PC-3 (cell line): Measurements from ENCODE around the gene PIAS1.

Experiments
- CTCF ChIP-seq: fragments of 300-600 bp; sonication (generic); conservative IDR thresholded peaks from 2 replicates; pipeline ENCODE4 v1.5.1; 2017; ENCODE audit warnings: antibody characterized with exemption, low read depth, mild to moderate bottlenecking, low read length
- EZH2 ChIP-seq: fragments of 300-600 bp; sonication (generic); IDR thresholded peaks from one replicate; pipeline ENCODE4 v1.6.1; 2017; ENCODE audit warnings: antibody characterized with exemption, mild to moderate bottlenecking, low read length; ENCODE audit not compliant: unreplicated experiment

GRCh38 chr15:68025835-68026424 lies 28.2 kb upstream of the PIAS1 start:
- no peak for TF ChIP-seq CTCF
- TF ChIP-seq EZH2 = no peak
